NCI-H2196 (cell line): ENCODE measurements around the gene WWOX.

ENCODE experiments used
- DNase-seq: peaks from one replicate; lab custom pipeline; 2025; ENCODE audit not compliant: unreplicated experiment; lab: John Stamatoyannopoulos, UW

WWOX gene

DNA sequence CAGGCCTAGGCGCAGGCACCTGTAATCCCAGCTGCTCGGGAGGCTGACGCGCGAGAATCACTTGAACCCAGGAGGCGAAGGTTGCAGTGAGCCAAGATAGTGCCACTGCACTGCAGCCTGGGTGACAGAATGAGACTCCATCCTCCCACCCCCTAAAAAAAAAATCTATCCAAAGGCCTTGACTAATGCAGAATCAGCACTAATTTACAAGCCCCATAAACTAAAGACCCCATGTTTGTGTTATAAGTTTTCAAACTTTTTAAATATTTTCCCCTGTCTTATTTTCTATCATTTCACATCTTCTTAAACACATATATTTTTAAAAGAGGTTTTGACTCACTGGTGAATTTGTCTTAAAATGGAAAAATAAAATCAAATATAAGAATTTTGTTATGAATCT, 713.1 kb downstream of the WWOX start:
- no peak for DNase-seq

DNA sequence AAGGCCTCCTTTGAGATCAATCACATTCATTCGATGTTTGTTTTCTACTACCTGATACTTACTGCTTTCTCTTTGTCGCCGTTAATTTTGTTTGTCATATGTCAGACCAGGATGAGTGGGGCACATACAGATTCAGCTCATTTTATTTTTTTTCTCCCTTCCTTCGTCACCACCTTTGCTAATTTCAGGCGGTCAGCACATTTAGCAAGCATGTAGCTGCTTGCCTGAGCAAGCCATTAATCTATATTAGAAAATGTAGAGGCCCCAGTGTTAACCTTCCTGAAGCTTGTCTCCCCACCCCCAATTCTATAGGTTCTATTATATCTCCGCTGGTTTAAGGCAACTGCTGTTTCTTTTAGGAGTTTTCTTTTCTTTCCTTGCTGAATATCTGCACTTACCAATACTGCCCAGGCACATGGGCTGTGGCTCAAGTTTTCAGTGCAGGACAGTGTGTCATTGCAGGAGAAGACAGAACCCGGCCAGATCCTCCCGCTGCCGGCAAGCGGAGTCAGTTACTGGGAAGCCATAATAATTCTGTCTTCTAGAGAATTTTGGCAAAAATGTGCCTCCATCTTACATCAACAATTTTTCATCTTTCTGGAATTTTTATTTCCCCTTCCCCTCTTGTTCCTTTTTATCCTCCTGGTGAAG, 714.3 kb downstream of the WWOX start:
- DNase-seq: no peak

DNA sequence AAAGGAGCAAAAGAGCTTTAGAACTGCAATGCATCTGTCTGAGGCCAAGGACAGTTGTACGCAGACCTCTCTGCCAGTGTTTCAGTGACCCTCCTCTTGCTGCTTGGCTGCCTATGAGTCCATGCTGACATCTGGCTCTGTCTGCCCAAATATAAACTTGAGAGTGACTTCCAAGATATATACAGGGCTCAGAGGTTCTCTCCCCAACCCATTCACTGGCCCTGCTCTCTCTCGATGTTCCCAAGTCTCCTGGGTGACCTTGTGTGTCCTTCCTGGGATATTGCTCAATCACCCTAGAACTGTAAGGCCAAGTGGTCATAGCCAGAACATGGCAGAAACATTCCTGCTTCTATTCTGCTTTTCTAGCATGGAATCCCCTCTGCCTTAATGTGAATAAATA, 716.3 kb downstream of the WWOX start:
- DNase-seq: no peak

DNA sequence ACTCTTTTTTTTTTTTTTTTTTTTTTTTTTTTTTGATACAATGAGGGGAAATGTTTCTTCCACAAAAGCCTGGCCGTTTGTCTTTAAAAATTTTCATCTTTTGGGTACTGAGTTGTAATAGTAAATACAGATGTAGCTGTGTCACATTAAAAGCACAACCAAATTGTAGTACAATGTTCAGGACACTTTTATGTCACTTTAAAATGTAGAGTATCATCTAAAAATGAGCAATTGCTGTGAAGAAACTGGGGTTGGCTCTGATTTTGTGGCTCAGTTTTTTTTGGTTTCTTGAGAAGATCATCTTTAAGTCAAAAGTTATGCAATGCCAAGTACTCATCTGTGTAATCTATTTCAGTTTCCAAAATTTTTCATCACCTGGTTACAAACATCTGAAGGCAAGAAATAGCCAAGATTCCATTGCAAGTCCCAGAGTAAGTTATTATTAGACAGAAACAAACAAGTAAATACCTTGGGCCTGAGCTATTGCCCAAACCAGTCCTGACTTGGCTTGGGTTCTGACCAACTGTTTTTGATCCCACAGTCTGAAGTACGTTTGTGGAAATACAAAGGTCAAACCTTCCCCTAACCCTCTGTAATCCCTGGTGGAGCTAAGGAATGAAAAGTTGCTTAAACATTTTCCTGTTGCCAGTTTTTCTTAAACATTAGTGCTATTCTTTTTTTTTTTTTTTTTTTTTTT, 717.2 kb downstream of the WWOX start:
- DNase-seq: no peak

DNA sequence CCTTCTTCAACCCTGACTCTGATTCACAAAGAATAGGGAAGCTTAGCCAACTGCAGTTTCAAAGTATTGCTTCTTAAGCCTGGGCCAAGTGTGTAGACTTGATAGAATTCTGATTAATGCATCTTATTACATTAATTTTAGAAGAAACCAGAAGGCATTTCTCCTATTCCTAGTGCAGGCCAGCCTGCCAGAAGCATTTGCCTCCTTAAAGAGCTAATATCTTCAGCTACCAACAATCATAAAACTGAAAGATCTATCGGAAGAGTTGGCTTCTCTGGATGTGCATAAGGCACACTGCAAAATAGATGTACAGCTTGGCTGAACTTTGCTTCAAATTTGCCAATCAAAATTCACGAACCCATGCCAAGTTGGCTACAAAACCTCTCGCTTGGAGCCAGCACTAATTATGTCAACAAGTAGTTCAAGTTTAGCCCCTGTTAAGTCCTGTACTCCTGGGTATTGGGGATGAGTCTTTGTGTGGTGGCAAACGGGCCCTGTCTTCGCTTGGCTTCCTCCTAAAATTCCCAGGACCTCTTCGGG, 717.8 kb downstream of the WWOX start:
- DNase-seq: no peak

DNA sequence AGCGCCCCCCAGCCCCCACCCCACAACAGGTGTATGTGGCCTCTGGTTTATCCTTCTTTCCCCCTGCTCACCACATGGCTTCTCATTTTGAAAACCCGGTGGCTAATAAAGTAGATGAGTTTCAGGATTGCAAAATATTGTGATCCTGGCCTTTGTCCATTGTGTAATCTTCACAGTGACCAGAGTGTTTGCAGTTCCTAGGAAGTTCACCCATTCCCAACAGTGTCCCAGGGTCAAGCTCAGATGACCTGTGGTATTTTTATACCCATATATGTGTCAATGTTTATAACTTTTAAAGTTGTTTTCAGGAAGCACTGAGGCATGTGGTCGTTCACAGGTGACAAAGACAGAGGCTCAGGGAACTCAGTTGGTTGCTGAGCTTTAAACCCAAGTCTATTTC, 721.9 kb downstream of the WWOX start:
- no peak for DNase-seq

DNA sequence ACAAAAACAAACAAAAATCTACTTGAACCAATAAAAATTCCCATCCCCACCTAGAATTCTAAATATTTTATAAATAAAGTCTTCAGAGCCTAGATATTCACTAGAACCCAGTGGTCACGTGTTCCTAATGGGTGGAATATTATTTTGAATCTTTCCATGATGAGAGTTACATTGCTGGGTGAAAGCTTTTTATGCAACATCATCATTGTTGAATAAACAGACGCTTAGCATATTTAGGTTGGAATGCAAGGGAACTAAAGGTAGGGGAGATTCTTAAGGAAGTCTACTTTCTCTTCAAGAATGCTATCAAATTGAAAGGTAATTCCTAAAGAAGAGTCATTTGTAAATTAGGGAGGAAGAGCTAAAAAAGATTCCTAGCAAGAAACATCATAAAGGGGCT, 723.1 kb downstream of the WWOX start:
- no peak for DNase-seq

DNA sequence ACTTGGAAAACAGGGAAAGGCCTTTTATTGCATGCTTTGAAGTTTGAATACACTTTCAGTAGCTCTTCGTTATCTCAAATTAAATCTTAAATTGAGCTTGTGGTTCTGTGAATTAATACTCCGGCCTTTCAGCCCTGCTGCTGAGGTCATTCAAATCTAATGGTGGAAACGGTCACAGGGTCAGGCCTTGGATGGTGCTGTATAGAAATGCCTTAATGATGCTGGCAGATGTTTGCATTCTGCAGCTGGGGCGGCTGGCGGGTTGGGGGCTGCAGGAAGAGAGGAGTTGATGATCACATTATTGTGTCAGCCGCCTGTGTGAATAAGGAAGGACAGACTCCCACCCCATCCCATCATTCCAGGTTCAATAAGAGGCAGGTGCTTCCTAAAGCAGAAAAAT, 723.6 kb downstream of the WWOX start:
- DNase-seq: no peak

DNA sequence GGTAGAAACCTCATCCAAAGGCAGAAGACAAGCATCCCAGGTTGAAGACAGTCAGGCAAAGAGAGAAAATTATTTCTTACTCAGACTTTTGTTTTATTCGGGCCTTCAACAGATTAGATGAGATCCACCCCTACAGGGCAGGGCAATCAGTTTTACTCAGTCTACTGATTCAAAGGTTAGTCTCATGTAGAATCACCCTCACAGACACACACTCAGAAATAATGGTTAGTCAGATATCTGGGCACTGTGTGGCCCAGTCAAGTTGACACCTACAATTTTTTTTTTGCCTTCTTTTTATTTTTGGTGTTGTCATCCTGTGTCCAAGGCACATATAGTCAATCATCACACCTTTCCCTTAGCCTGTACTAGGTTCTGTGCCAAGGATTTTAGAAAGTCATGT, 729.8 kb downstream of the WWOX start:
- no peak for DNase-seq

DNA sequence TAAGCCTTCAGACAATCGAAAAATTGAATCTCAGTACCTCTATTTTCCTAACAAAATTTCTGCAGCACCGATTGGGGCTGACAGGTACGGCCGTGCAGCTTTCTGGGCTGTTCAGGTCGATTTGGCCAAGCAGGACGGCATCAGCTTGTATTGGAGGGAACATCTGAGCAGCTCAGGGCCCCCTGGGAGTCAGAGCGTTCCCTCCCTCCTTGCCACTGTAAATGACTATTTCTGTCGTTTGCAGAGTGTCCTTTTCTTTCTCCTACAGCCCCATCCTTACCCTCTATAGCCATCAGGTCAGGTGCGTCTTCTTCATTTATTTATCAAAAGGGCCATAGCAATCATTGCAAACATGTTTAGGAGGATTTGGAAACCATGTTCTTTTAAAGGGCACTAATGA, 731.1 kb downstream of the WWOX start:
- DNase-seq: no peak

DNA sequence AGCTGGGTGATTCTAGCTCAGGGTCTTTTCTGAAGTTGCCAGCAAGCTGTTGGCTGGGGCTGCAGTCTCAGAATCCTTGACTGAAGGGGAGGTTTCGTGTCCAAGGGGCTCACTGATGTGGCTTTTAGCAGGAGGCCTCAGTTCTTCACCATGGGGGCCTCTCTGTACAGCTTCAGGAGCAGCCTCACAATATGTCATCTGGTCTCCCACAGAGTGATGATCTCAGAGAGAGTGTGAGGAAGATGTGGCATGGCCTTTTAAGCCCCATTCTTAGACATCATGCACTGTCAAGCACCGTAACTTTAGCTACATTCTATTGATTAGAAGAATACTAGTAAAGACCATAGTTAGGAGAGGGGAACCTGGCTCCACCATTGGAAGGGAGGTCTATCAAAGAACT, 732.6 kb downstream of the WWOX start:
- DNase-seq: no peak

DNA sequence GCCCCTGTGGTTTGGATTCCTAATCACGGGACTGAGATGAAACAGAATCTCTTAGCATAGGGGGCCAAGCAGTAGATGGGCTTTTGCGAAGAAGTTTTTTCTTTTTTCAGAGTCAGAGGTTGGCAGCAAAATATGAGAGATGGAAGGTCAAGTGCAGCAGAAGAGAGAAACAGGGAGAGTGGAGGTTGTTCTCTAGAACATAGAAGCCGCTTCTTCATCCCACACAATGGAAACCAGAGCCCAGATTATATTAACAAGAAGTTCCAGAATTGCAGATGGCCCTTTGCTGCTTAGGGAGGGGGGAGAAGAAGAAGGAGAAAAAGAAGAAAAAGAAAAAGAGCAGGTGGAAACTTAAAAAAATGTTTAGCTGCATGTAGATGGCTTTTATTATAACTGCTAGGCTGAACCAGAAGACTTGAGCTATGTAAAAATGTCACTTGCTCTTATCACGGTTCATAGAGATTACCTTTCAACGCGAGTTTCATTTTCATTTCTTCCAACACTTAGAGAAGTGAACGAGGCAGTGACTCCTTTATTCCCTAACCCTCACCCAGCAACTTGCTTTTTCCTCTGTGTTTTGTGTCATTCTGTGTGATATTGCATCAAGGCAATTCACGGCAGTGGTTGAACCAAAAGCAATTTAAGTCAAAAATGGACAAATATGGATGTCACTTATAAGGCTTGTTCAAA, 737.5 kb downstream of the WWOX start:
- DNase-seq: no peak

DNA sequence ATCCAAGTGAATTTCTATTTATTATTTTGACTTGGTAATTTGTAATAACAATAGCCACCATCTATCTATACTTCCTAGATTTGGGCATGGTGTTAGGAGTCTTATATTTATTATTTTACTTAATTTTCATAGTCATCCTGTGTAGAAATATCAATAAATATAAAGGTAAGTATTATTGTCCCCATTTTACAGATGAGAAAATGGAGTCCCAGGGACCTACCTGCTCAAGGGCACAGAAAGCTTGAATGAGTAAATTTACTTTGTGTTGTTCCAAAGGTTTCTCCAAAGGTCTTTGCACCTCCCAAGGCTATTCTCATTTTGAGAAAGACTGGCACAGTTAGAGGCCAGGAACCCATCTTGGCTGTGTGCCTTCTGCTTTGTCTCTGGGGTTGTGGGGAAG, 738.3 kb downstream of the WWOX start:
- DNase-seq: no peak

DNA sequence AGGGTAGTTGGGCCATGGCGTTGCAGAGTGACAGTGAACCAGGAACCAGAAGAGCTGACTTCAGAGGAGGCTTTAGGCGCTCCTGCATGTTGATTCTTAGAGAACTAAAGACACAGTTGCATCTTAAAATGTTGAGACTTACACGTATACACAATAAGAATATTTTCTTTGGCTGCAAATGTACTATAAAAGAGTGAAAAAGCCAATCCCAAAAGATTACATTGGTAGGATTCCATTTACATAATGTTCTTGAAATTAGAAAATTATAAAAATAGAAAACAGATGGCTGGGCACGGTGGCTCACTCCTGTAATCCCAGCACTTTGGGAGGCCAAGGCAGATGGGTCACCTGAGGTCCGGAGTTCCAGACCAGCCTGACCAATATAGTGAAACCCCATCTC, 738.8 kb downstream of the WWOX start:
- DNase-seq: no peak

DNA sequence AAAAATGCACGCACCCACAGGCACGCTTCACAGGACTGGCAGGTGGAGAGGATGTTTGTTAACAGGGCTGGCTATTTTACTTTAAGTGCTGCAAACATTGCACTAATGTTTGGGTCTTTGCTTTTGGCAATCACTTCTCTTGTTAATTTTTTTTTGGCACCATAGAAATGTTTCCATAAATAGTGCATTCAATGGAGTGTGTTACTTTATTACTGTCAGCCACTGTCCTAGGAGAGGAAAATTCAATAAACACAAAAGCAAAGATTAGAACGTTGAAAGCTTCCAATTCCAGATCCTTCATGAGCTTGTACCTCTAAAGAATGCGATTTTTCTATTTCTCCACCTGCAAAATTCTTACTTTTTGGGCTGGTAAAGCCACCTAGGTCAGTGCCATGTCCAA, 743.5 kb downstream of the WWOX start:
- DNase-seq: peak; percentile 1

DNA sequence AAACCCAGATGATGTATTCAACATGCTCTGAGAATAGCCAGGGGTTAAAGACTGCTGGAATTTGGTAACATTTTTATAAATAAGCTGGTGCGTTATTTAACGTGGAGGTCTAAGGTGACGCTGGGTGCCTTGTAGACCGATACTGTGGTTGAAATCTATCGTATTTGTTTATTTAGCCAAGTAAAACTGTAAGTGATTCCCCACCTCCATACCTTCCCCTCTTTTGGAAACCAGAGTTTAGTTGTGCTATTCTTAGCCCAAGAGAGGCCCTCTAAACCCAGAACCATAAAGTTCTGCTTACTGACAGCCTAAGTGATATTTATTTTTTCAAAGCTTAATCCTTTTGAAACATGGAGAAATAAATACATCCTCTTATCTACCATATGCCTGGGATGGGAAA, 744.5 kb downstream of the WWOX start:
- no peak for DNase-seq

DNA sequence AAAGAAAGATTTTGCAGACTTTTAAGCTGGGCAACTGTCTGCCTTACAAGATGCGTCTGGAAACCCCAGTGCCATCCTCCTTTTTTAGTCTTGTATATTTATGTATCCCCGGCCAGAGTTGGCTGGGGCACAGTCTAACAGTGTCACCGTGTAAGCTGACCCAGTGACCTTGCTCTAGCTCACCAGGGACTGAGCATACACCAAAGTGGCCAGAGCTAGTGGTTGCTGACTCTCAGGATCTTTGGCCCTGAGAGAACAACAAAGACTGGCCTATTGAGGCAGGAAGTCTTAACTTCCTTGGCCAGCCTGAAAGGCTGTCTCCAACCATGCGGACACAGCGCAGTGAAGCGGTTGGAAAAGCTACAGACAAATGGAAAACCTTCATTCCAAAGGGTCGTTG, 745.2 kb downstream of the WWOX start:
- DNase-seq: no peak

DNA sequence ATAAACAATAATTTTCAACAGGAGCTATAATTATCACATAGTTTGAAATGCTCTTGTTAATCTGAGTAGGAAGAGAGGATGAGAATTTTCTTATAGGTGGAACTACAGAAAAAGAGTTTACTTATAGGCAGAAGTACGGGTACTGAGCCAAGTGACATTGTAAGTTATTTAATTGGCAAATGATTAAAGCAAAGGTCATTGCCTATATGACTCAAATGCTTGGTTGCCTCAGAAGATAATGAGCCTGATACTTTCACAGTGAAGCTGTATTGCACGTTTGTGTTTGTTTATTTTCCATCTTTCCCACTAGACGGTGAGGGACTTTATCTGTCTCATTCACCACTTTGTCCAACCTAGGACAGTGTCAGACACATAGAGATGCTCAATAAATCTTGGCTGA, 751.8 kb downstream of the WWOX start:
- DNase-seq: no peak

DNA sequence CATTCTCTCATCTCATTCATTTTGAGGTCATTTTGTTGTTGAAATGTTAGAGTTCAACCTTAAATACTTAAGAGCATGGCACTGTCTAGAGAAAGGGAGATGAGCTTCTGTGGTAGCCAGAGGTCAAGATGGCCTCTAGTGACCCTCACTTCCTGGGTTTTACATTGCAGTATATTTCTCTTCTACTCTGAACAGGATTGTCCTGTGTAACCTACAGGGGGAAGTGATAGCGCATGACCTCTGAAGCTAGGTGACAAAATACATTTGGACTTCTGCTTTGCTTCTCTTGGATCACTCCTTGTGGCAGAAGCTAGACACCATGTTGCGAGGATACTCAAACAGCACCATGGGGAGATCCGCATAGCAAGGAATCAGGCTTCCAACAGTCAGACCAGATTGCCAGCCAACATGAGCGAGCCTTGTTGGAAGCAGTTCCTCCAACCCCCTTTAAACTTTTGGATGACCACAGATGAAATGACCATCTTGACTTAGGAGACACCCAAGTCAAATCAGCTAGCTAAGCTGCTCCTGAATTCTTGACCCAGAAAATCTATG, 752.7 kb downstream of the WWOX start:
- DNase-seq: no peak

DNA sequence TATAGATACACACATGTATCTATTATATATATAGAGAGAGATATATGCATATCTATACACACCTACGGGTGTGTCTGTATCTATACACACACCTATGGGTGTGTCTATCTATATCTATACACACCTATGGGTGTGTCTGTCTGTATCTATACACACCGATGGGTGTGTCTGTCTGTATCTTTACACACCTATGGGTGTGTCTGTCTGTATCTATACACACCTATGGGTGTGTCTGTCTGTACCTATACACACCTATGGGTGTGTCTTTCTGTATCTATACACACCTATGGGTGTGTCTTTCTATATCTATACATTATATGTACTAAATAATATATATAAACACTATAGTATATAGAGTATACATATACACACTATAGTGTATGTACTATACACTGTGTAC, 762.6 kb downstream of the WWOX start:
- DNase-seq: no peak

DNA sequence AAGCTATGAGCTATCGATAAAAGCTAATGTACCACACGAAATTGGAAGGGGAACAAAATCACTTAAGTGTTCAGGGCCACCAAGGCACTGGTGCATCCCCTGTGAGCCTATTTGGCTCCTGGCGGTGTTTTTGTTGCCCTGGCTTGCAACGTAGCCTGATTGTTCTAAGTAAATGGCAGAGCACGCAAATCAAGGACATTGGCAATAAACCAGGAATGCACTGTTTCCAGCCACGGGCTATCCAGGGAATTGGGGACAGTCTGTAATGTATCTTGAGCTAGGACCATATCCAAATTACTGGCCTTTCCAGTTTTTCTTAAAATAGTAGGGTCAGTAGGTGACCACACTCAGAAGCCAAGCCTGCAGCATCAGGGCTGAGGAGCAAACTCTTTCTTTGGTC, 767.1 kb downstream of the WWOX start:
- DNase-seq: no peak

DNA sequence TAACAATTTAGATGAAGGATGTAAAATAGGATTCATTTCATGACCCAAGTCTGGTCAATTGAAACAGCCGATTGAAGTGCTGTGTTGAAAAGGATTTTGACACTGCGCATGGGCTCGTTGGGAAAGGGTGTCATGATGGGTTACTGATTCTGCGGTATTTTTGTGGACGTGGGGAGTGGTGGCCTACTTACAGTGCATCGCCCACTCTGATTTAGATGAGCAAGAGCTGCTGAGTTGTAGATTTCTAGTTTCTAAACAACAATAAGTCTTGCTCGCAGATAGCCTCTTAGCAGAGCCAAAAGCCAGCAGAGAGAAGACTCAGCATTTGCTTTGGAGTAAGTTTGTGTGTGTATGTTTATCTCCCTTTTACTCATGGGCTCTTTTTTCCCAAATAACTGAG, 770.0 kb downstream of the WWOX start:
- no peak for DNase-seq
